ENCODE results near the gene CHI3L2.

DNA sequence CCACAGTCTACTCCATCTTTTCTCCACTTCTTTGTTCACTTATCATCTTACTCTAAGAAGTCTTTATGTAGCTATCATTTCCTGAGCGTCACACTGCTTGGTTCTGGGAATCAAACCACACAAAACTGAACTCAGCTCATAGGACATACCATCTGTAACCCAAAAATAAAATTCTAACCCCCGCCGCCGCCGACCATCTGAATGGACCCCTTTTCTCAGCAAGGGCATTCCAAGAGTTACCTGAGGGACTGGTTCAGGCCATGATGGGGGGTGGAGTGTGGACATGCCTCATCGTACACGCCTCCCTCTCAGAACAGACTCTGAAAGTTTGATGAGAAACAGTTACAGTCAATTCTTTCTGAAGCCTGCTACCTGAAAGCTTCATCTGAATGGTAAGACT, 12.6 kb upstream of the CHI3L2 start:
- TF ChIP-seq, protein P1, sequence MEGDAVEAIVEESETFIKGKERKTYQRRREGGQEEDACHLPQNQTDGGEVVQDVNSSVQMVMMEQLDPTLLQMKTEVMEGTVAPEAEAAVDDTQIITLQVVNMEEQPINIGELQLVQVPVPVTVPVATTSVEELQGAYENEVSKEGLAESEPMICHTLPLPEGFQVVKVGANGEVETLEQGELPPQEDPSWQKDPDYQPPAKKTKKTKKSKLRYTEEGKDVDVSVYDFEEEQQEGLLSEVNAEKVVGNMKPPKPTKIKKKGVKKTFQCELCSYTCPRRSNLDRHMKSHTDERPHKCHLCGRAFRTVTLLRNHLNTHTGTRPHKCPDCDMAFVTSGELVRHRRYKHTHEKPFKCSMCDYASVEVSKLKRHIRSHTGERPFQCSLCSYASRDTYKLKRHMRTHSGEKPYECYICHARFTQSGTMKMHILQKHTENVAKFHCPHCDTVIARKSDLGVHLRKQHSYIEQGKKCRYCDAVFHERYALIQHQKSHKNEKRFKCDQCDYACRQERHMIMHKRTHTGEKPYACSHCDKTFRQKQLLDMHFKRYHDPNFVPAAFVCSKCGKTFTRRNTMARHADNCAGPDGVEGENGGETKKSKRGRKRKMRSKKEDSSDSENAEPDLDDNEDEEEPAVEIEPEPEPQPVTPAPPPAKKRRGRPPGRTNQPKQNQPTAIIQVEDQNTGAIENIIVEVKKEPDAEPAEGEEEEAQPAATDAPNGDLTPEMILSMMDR (IDR thresholded peaks at IDR 0.05): no peak
- TF ChIP-seq POLR2A (IDR thresholded peaks at IDR 0.05; ENCODE audit: low read length): no peak
- no peak for TF ChIP-seq CBX8 (IDR thresholded peaks at IDR 0.05)
- no peak for TF ChIP-seq RFX5 (IDR thresholded peaks at IDR 0.05)
- TF ChIP-seq FOSL2 (IDR thresholded peaks at IDR 0.05): no peak
- TF ChIP-seq FOSL2 (CRISPR knock-in tag; IDR thresholded peaks at IDR 0.05): no peak

Data from A549 (cell line).